A673 (cell line): Measurements from ENCODE around the gene MYOZ3. TPM values are rescaled to one million over a fixed set of nuclear protein-coding genes. Genes with fewer than 3 reads are reported as not detected.

Experiments
- BruUV-seq: library from RNA; stranded (reverse); fragments of 400-500 nt; replicated peaks from 2 replicates; lab custom pipeline; 2021; lab: Mats Ljungman, UMichigan
- CTCF ChIA-PET: fragments of 300-600 bp; sonication (Branson Sonifier 250); formaldehyde crosslinking; loops from one replicate; lab custom pipeline; 2022; ENCODE audit warnings: antibody characterized with exemption; lab: Charles Lee
- POLR2A ChIA-PET: fragments of 300-600 bp; sonication (Branson Sonifier 250); formaldehyde crosslinking; loops from one replicate; lab custom pipeline; 2022; ENCODE audit warnings: antibody characterized with exemption; ENCODE audit not compliant: low non-redundant PET; lab: Charles Lee
- DNase-seq: peaks from one replicate; pipeline ENCODE4 v3.0.0-alpha.2; 2015; ENCODE audit warnings: low spot score
- H3K27ac ChIP-seq: fragments of 200-600 bp; sonication (generic); 2 replicates; pipeline ENCODE4 v1.5.1; 2016; ENCODE audit warnings: mixed run types, low read depth, mild to moderate bottlenecking, mixed read lengths, antibody characterized with exemption, low read length; ENCODE audit not compliant: poor library complexity, severe bottlenecking
- H3K27me3 ChIP-seq: fragments of 200-600 bp; sonication (generic); replicated peaks from 2 replicates; pipeline ENCODE4 v1.6.1; 2017; ENCODE audit warnings: mixed run types, low read depth, mild to moderate bottlenecking, mixed read lengths, antibody characterized with exemption, low read length; ENCODE audit not compliant: insufficient read depth, poor library complexity
- H3K36me3 ChIP-seq: fragments of 200-600 bp; sonication (generic); 2 replicates; pipeline ENCODE4 v1.6.1; 2016; ENCODE audit warnings: mixed run types, mild to moderate bottlenecking, mixed read lengths, antibody characterized with exemption, low read length; ENCODE audit not compliant: insufficient read depth, poor library complexity, severe bottlenecking
- H3K4me1 ChIP-seq: fragments of 200-600 bp; sonication (generic); 2 replicates; pipeline ENCODE4 v1.6.1; 2017; ENCODE audit warnings: mixed run types, mild to moderate bottlenecking, mixed read lengths, antibody characterized with exemption, low read length; ENCODE audit not compliant: insufficient read depth, poor library complexity, severe bottlenecking
- H3K4me3 ChIP-seq: fragments of 200-600 bp; sonication (generic); 2 replicates; pipeline ENCODE4 v1.5.1; 2016; ENCODE audit warnings: low read depth, mixed run types, mild to moderate bottlenecking, mixed read lengths, low read length; ENCODE audit not compliant: poor library complexity, severe bottlenecking
- H3K9me3 ChIP-seq: fragments of 200-600 bp; sonication (generic); 2 replicates; pipeline ENCODE4 v1.6.1; 2016; ENCODE audit warnings: mixed run types, low read depth, mild to moderate bottlenecking, mixed read lengths, antibody characterized with exemption, low read length; ENCODE audit not compliant: poor library complexity, severe bottlenecking
- EZH2 ChIP-seq: fragments of 200-600 bp; sonication (generic); IDR thresholded peaks from 2 replicates; pipeline ENCODE4 v1.6.1; 2017; ENCODE audit warnings: borderline replicate concordance, low read depth, mild to moderate bottlenecking, mixed read lengths, antibody characterized with exemption, low read length; ENCODE audit not compliant: poor library complexity, severe bottlenecking
- intact Hi-C: fragments of 100-400 bp; cut with micrococcal nuclease; formaldehyde crosslinking; loops from one replicate; pipeline ENCODE4 v1.10.0; 2022; ENCODE audit not compliant: unreplicated experiment
- total RNA-seq: library from RNA; stranded (reverse); gene quantifications from 2 replicates; pipeline ENCODE4 v1.2.3, GENCODE V29; 2021
- TF ChIP-seq, protein P1 (sequence below): fragments of 300-800, 200-600 bp; sonication (generic); conservative IDR thresholded peaks from 2 replicates; pipeline ENCODE4 v1.5.1; 2017; ENCODE audit warnings: low read depth, mild to moderate bottlenecking, antibody characterized with exemption, low read length, moderate library complexity, mixed read lengths

MYOZ3 gene
- total RNA-seq, 1 experiment from 2014 or later, result 2.4 TPM

DNA sequence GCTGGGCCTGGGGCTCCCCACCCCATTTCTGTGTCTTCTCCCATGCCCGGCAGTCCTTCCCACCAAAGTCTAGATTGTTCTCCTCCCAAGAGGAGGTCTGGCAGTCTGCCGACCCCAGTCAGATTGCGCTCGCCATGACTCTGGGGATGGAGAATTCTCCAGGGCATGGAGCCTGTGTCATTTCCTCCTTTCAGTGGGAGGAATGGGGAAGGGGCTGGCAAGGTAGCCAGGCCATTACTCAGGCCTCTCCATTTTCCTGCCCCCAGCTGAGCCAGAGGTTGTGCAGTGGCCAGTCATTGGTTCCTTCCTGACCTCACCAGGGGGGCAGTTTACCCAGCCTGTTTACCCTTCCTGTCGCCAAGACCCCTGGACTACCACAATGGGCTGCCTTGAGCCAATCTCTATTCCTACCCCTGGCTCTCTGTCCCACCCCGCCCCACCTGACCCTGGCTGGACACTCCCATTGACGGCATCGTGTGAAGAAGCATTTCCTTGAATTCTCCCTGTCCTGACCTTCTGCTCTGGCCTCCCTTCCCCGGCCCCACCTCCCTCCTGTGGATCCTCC lies 20.0 kb upstream of the MYOZ3 start:
- H3K4me3 ChIP-seq, result peak overlapping the region; percentile 22
- no TSS peak for BruUV-seq
- H3K9me3 ChIP-seq, result no peaks in the 10 kb centered on the region
- ChIA-PET POLR2A (no interaction called here), CTCF (no interaction called here)
- DNase-seq, result no peak
- TF ChIP-seq, protein P1, sequence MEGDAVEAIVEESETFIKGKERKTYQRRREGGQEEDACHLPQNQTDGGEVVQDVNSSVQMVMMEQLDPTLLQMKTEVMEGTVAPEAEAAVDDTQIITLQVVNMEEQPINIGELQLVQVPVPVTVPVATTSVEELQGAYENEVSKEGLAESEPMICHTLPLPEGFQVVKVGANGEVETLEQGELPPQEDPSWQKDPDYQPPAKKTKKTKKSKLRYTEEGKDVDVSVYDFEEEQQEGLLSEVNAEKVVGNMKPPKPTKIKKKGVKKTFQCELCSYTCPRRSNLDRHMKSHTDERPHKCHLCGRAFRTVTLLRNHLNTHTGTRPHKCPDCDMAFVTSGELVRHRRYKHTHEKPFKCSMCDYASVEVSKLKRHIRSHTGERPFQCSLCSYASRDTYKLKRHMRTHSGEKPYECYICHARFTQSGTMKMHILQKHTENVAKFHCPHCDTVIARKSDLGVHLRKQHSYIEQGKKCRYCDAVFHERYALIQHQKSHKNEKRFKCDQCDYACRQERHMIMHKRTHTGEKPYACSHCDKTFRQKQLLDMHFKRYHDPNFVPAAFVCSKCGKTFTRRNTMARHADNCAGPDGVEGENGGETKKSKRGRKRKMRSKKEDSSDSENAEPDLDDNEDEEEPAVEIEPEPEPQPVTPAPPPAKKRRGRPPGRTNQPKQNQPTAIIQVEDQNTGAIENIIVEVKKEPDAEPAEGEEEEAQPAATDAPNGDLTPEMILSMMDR, result no peak
- TF ChIP-seq EZH2, result no peak
- no peaks in the 10 kb centered on the region for H3K27me3 ChIP-seq
- peak overlapping the region; percentile 41 for H3K27ac ChIP-seq
- H3K36me3 ChIP-seq, result no peaks in the 10 kb centered on the region
- peaks cover 59% of the 10 kb centered on the region for H3K4me1 ChIP-seq
- intact Hi-C loops, result no loop called here

DNA sequence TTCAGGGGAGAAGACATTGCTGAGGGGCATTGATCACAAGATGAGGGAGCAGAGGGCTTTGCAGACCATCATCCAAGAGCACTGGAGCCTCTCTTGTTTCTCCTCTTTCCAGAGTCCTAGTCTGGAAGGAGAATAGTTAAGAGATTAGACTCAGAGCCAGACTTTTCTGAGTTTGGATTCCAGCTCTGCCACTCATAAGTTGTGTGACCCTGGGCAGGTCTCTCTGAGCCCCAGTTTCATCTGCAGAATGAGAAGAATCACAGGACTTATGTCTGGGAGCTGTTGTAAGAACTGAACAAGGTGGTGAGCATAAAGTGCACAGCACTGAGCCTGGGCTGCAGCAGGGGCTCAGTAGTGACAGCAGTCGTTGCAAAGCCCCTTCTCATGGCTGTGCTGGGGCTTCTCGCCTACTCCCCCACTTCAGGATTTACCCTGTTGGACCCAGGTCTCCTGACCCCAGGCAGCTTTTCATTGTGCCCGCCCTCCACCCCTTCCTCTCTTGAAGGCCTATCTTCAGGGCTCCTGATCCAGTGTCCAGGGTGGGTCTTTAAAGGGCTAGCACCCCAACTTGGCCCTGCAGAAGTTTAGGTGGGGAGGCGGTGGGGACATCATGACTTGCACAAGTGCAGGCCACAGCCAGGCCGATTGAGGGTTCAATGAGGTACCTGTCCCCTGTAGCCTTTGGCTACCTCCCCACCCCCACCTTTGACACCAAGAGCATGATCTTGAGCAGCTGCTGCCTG lies 19.1 kb upstream of the MYOZ3 start:
- BruUV-seq, result no TSS peak
- no peak overlapping the region for H3K4me3 ChIP-seq
- ChIA-PET POLR2A (no interaction called here), CTCF (no interaction called here)
- H3K9me3 ChIP-seq, result no peaks in the 10 kb centered on the region
- no peaks in the 10 kb centered on the region for H3K36me3 ChIP-seq
- H3K27me3 ChIP-seq, result no peaks in the 10 kb centered on the region
- TF ChIP-seq, protein P1, result no peak
- TF ChIP-seq EZH2, result no peak
- no peak overlapping the region for H3K27ac ChIP-seq
- intact Hi-C loops, result no loop called here
- no peak for DNase-seq
- H3K4me1 ChIP-seq, result peaks cover 50% of the 10 kb centered on the region

DNA sequence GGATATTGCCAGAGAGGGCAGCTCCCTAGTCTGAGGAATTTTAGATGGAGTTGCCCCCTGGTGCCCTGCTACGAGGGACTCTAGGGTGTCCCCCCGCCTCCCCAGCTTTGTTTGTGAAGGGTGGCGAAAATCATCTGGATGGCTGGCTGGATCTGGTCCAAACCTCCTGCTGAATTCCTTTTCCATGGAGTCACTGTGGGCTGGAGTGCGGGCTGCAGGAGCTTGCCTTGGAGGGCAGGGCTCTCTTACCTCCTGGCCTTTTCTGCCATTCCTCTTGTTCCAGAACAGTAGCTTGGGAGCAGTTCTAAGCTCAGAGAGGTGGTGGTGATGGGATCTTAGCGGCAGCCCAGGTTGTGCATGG lies 18.5 kb upstream of the MYOZ3 start:
- Histone ChIP-seq H3K27ac (no peak overlapping the region), H3K4me1 (peaks cover 46% of the 10 kb centered on the region), H3K9me3 (no peaks in the 10 kb centered on the region), H3K27me3 (no peaks in the 10 kb centered on the region), H3K36me3 (no peaks in the 10 kb centered on the region), H3K4me3 (no peak overlapping the region)
- CTCF ChIA-PET, result no interaction called here
- BruUV-seq, result no TSS peak
- TF ChIP-seq, protein P1, result no peak
- TF ChIP-seq EZH2, result no peak
- intact Hi-C loops, result no loop called here
- POLR2A ChIA-PET, result no interaction called here
- DNase-seq, result no peak
